CD4-positive, alpha-beta T cell treated with Interferon alpha-2 for 1 hour (primary cell): ENCODE results near the gene XPR1.
"Not testable (repeated sequence)": the region's sequence is repeated elsewhere in the genome, so short reads cannot be mapped to it uniquely, and the experiment has no call there.

Experiments
- DNase-seq, 2 donors: peaks; one replicate each; pipeline ENCODE4 v3.0.0-alpha.2; 2020 to 2022

Gene XPR1

GRCh38 chr1:180842491-180843275, 210.9 kb downstream of the XPR1 start:
- DNase-seq: no peak

- no peak for DNase-seq
Measured at GRCh38 chr1:180845352-180845751, 213.5 kb downstream of the XPR1 start.

GRCh38 chr1:180848191-180848590, 216.4 kb downstream of the XPR1 start:
- no peak for DNase-seq

DNA sequence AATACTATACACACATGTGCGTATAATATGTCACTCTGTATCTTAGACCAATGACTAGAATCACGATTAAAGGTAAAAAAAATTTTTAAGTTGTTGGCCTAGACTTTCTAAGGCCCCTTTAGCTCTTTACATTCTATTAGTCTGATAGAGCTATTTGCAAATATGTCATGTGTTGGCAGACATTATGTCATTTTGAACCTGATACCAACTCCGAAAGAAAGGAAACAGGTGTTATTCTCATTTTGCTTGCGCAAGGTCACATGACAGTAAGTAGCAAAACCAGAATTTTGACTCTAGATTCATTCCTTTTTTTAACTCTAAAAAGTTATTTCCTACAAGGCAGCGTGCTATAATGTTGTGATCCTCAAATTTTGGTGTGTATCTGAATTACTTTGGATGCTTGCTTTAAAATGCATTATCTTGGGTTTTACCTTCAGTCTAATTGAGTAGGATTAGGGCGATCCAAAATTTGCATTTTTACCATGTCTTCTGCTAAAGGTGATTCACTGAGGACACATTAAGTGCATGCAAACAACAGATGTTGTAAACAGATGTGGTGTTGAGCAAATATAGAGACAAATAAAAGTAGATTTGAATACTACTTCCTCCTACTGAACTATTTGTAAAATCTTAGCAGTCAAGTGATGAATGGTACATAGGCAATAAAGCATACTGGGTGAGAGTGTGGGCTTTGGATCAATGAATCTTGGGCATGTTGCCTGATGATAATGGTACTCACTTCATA, 217.4 kb downstream of the XPR1 start:
- DNase-seq: no peak

DNA sequence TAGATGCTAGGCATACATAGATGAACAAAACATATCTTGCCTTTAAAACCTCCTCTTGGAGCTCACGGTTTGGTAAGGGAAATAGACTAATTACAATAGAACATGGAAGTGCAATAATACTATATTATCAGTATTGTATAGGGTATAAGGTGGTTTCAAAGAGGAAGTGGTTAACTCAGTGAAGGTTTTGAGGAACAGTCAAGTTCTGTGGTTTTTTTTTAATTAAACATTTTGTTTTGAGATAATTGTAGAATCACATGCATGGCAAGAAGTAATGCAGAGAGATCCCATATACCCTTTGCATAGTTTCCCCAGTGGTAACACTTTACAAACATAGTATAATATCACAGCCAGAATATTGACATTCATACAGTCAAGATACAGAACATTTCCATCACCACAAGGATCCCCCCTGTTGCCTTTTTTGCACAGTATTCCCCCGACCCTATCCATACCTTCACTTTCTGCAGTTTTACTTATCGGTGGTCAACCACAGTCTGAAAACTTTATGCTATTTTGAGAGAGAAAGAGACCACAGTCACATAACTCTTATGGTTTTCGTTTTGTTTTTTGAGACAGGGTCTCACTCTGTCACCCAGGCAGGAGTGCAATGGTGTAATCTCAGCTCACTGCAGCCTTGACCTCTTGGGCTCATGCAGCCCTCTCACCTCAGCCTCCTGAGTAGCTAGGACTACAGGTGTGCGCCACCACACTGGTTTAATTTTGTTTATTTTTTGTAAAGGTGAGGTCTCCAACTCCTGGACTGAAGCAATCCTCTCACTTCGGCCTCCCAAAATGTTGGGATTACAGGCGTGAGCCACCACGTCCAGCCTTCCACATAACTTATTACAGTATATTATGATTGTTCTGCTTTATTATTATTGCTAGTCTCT, 220.4 kb downstream of the XPR1 start:
- no peak for DNase-seq

DNA sequence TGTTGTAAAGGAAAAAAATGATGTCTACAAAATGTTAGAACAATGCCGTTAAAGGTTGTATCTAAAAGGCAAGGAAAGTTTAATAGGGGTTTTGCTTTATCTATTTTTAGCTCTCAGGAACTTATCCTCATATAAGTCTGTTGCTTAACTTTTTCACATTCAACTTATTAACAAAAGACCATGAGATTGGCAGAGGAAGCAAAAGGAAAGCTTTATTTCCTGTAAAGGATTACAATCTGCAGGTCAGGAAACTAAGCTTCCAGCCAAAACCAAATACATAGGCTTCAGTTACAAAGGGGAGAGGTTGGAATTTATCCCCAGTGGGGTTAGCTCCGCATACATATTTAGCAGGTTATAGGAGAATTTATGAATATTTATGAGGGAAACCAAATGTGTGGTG, 222.2 kb downstream of the XPR1 start:
- DNase-seq: no peak

DNA sequence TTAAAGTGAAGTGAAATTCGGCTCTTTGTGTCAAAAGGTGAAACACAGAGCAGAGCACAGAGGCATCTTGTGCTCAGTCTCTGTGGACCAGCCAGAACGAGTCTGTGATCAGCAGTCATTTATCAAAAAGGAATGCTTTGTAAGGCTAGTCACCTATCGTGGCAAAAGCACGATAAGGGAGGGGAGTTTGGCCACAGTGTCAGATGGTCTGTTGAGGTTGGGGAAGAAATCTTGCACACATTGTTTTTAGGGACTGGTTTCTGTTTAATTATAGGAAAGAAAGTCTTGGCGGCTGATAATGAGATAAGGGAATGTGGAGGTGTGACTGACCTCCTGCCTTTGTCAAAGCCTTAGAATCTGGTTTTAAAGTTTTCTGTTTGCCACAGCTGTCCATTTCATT, 222.6 kb downstream of the XPR1 start:
- DNase-seq: no peak

- DNase-seq: not testable (repeated sequence)
Measured at GRCh38 chr1:180857947-180858725, 226.3 kb downstream of the XPR1 start.

- DNase-seq: no peak
Measured at GRCh38 chr1:180859306-180859705, 227.5 kb downstream of the XPR1 start.

DNA sequence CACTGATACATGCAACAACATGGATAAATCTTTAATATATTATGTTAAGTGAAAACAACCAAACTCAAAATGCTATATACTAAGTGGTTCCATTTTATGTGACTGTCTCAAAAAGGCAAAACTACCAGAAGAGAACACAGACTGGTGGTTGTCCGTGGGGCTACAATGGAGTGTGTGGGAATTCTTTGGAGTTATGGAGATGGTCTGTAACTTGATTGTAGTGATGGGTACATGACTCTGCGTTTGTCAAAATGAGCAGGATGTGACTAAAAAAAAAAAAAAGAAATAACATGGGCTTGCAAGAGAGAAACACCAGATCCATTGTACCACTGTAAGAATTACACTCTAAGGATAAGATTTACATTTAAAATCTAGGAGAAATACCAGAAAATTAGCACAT, 228.7 kb downstream of the XPR1 start:
- DNase-seq: no peak

GRCh38 chr1:180862305-180862704, 230.5 kb downstream of the XPR1 start:
- no peak for DNase-seq

DNA sequence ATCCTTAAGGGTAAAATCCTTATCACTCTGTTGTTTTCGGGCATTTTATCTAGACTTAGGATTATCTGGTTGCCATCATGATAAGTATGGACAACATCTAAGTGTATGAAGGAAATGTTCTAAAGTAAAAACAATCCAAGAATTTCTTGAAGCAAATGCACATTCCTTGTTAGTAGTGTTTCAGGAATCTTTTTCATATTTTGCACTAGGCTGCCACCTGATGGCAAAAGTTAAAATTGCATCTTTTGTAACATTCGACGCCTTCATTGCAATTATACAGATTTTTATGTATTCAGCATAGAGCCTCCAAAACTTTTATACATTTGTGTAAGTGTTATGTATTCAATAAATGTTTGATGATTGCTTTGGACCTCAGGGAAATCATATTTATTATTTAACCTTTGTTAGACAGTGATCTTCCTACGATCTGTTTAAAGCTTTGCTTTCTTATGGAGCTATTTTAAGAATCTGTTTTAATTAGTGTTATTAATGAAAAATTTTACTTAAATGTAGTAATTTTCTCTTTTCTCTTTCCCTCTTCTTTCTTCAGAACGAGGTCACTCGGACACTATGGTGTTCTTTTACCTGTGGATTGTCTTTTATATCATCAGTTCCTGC, 231.4 kb downstream of the XPR1 start:
- peak; percentile 3 to 53 for DNase-seq

DNA sequence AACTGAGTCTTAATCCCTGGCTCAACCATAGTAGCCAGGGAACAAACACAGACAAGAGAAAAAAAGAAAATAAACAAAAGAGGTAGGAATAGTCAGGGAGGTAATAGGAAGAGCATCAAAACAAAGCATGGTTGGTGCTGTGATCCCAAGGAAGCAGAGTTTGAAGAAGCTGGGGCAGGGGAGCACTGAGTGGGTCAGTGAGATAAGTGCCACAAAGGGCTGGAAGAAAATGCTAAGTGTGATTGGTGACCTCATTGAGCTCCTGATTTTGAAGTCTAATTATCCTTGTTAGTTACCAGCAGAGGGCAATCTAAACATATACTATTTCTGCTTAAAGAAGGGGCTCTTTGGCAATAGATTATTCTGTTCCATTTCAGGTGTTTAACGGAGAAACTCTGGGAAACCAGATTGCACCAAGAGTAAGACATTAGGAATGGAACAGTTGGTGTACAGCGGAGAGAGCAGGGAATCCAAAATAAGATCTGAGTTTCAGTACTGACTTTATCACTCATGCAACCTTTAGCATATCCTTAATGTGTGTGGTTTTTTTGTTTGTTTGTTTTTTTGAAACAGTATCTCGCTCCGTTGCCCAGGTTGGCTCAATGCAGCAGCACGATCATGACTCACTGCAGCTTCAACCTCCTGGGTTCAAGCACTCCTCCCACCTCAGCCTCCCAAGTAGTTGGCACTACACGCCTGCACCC, 250.1 kb downstream of the XPR1 start:
- peak in 1 of 2 donors; percentile 15 for DNase-seq

DNA sequence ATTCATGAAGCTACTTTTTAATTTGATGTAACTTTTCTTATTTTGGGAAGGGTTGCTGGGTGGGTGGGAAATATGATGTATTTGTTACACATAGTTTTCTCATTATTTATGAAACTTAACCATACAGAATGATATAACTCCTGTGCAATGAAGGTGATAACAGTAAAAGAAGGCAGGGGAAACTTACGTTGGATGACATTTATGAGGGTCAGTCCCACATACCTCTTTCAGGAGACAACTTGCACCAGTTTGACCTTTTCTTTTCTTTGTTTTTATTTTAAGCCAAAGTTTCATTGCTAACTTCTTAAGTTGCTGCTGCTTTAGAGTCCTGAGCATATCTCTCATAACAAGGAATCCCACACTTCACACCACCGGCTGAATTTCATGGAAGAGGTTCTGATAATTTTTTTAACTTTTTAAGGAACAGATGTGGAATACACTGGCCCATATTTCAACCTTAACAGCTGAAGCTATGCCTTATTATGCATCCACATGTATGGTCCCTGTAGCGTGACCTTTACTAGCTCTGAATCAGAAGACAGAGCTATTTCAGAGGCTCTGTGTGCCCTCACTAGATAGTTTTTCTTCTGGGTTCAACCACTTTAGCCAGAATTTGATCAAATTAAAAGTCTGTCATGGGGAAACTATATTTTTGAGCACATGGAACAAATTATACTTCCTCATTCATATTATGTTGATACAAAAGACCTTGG, 252.9 kb downstream of the XPR1 start:
- no peak for DNase-seq

DNA sequence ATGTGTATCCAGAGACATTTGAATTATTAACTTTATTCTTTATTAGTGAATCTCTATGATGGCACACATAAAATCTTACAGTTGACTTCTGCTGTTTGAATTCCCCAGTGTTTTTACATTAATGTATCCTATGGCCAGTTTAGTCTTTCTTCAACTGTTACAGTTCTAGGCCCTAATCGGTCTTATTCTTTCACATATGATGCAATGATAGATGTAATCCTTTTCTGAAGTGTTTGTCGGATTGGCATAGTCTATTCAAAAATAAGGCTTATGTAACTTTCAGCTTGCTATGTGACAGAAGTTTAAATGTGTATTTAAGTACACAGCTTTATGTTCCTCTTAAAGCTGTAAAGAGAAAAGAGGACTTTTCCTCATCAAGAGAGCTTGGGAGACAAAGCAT, 254.5 kb downstream of the XPR1 start:
- DNase-seq: no peak

DNA sequence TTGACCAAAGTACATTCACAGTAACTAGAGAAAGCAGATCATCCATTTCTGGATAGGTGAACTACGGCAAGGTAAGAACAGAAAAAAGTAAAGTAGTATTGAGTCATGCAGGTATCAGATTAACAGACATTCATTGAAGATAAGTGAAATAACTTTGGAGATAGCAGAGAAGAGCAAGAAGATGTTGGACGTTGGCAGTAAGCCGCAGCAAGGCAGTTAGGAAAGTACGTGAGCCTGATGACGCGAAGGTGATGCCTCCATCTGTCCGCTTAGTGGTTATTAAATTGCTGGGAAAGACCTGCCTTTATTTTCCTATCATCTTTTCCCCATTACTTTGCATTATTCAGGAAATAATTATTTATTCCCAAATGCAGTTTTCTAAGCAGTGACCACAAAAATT, 256.0 kb downstream of the XPR1 start:
- DNase-seq: no peak

DNA sequence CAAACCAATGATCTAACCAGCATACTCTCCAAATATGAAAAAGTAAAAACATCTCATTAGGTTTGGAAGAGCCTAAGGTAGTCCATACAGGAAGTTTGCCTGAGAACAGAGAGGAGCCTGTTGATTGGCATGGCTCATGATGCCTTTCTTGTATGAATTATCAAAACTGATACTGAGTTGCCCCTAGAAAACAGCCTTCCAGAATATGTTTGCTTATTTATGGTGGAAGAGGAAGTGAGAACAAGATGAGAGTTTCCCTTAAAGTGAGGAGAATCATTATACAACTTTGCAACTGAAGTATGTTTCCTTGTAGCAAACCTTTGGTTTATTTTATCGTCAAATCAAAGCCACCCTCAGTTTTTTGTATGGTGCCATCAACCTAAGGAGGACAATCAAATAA, 257.0 kb downstream of the XPR1 start:
- no peak for DNase-seq

GRCh38 chr1:180889325-180889724, 257.5 kb downstream of the XPR1 start:
- DNase-seq: no peak

DNA sequence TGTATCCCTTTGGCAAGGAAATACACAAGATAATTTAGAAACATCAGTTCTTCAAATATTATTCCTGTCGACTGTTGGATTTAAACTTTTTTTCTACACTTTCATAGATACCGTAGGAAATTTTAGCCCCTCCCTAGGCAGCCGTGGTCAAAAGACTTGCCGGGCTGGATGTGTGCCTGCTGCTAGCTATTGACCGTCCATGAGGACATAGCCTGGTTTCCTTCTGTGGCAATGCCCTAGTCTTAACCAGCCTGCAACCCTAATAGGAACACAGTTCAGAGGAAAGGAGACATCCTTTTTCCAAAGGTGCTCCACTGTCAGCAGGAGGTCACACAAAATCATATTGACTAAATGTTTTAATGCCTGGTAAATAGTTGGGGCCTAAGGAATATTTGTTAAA, 260.4 kb downstream of the XPR1 start:
- DNase-seq: no peak

DNA sequence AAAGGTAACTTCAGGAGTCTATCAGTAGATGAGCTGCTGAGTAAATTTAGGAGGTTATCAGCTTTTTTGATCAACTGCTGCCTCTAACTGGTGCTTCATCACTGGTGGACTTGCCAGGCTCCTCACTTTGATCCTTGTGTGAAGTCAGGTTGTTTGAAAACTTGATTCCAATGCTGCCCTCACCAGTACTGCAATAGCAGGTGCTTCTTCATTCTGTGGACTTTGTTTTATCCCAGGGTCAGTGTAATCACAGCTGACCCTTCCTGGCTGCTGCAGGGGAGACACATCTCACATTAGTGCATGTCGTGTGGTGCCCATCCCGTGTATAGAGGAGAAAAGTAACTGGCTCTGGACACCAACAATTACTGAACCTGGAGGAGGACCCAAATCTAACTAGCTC, 260.9 kb downstream of the XPR1 start:
- DNase-seq: no peak

GRCh38 chr1:180893614-180894013, 261.8 kb downstream of the XPR1 start:
- no peak for DNase-seq
